HCT116 (cell line): ENCODE results near the gene TSSK2. TPM values are rescaled to one million over a fixed set of nuclear protein-coding genes. Genes with fewer than 3 reads are reported as not detected.

ENCODE experiments used
- ATAC-seq: fragments of 200-7000 bp; cut with Tn5 transposase; 2 replicates; pipeline ENCODE4 v1.9.1; 2020; ENCODE audit warnings: mild to moderate bottlenecking, moderate library complexity
- BruUV-seq: library from RNA; stranded (reverse); fragments of 400-500 nt; replicated peaks from 2 replicates; lab custom pipeline; 2021; lab: Mats Ljungman, UMichigan
- CTCF ChIA-PET: fragments of 300-600 bp; sonication (Branson Sonifier 250); formaldehyde crosslinking; loops from one replicate; lab custom pipeline; 2021; ENCODE audit warnings: antibody characterized with exemption; lab: Charles Lee
- POLR2A ChIA-PET: fragments of 300-600, 350-600 bp; sonication (Branson Sonifier 250); formaldehyde crosslinking; loops from one replicate; lab custom pipeline; 2021; ENCODE audit warnings: antibody characterized with exemption; lab: Charles Lee
- RAD21 ChIA-PET, 2 experiments: fragments of 300-600 bp; sonication (Branson Sonifier 250); formaldehyde crosslinking; loops; one replicate each; lab custom pipeline; 2023; ENCODE audit warnings: low total read pairs in 2 of 2; ENCODE audit not compliant: uncharacterized antibody in 2 of 2, unreplicated experiment in 2 of 2, low non-redundant PET in 1 of 2; lab: Charles Lee
- DNase-seq: peaks from one replicate; pipeline ENCODE4 v3.0.0-alpha.2; 2010; ENCODE audit warnings: low read depth, low spot score
- H2AFZ ChIP-seq: fragments of 200-600 bp; shearing (Covaris generic), sonication (generic); 2 replicates; pipeline ENCODE4 v1.6.1; 2017; ENCODE audit warnings: low read depth, mixed run types, mixed read lengths, antibody characterized with exemption, low read length; ENCODE audit not compliant: poor library complexity, severe bottlenecking
- H3K27ac ChIP-seq: 2 replicates; pipeline ENCODE4 v1.5.1; 2012; ENCODE audit warnings: low read depth, low read length
- H3K27me3 ChIP-seq: fragments of 200-600 bp; sonication (generic); 2 replicates; pipeline ENCODE4 v1.6.1; 2016; ENCODE audit warnings: mixed run types, low read length, mixed read lengths; ENCODE audit not compliant: insufficient read depth
- H3K36me3 ChIP-seq, 2 experiments: fragments of 200-500 bp in 1 of 2; fragments of 200-600 bp in 1 of 2; sonication (Bioruptor generic) in 1 of 2; sonication (generic) in 1 of 2; 2 replicates each; pipeline versions ENCODE4 v1.5.1 to v1.6.1; 2014 to 2016; ENCODE audit warnings: low read length in 2 of 2, inconsistent platforms in 1 of 2, mixed read lengths in 1 of 2, mixed run types in 1 of 2; ENCODE audit not compliant: insufficient read depth in 2 of 2, control insufficient read depth in 1 of 2
- H3K4me1 ChIP-seq, 2 experiments: fragments of 200-600 bp in 1 of 2; sonication (generic) in 1 of 2; 2 replicates each; pipeline versions ENCODE4 v1.5.1 to v1.6.1; 2012 to 2017; ENCODE audit warnings: low read length in 2 of 2, inconsistent platforms in 1 of 2, mild to moderate bottlenecking in 1 of 2, mixed read lengths in 1 of 2, mixed run types in 1 of 2, moderate library complexity in 1 of 2; ENCODE audit not compliant: insufficient read depth in 2 of 2, control insufficient read depth in 1 of 2
- H3K4me2 ChIP-seq: fragments of 200-600 bp; sonication (generic); 2 replicates; pipeline ENCODE4 v1.6.1; 2017; ENCODE audit warnings: mixed run types, low read length, mixed read lengths
- H3K4me3 ChIP-seq, 2 experiments: fragments of 200-600 bp in 1 of 2; sonication (generic) in 1 of 2; replicated peaks in 1 of 2; 2 replicates each; pipeline ENCODE4 v1.5.1; 2011 to 2016; ENCODE audit warnings: low read length in 2 of 2, control low read depth in 1 of 2, low read depth in 1 of 2, mild to moderate bottlenecking in 1 of 2, mixed read lengths in 1 of 2, mixed run types in 1 of 2
- H3K79me2 ChIP-seq: fragments of 200-600 bp; sonication (generic); 2 replicates; pipeline ENCODE4 v1.6.1; 2017; ENCODE audit warnings: mild to moderate bottlenecking, mixed run types, low read length, moderate library complexity, mixed read lengths; ENCODE audit not compliant: insufficient read depth
- H3K9ac ChIP-seq: fragments of 200-600 bp; sonication (generic); 2 replicates; pipeline ENCODE4 v1.6.1; 2016; ENCODE audit warnings: low read length, mixed read lengths
- H3K9me2 ChIP-seq: fragments of 200-600 bp; sonication (generic), shearing (Covaris generic); 2 replicates; pipeline ENCODE4 v1.6.1; 2017; ENCODE audit warnings: mixed run types, mild to moderate bottlenecking, moderate library complexity; ENCODE audit not compliant: insufficient read depth
- H3K9me3 ChIP-seq, 2 experiments: fragments of 200-500 bp in 1 of 2; fragments of 200-600 bp in 1 of 2; sonication (Bioruptor generic) in 1 of 2; sonication (generic) in 1 of 2; 2 replicates each; pipeline ENCODE4 v1.6.1; 2014 to 2017; ENCODE audit warnings: low read length in 2 of 2, mixed read lengths in 2 of 2, inconsistent platforms in 1 of 2, low read depth in 1 of 2, mild to moderate bottlenecking in 1 of 2, mixed run types in 1 of 2, moderate library complexity in 1 of 2; ENCODE audit not compliant: control insufficient read depth in 1 of 2, insufficient read depth in 1 of 2
- H4K20me1 ChIP-seq: fragments of 200-600 bp; sonication (generic), shearing (Covaris generic); 2 replicates; pipeline ENCODE4 v1.6.1; 2017; ENCODE audit warnings: mixed run types, mild to moderate bottlenecking, moderate library complexity; ENCODE audit not compliant: insufficient read depth
- CBX3 ChIP-seq: IDR thresholded peaks from 2 replicates; pipeline ENCODE4 v1.6.1; 2012; ENCODE audit warnings: low read depth
- CEBPB ChIP-seq: IDR thresholded peaks from 2 replicates; pipeline ENCODE4 v1.6.1; 2012; ENCODE audit warnings: low read depth
- EGR1 ChIP-seq: IDR thresholded peaks from 2 replicates; pipeline ENCODE4 v1.6.1; 2012; ENCODE audit warnings: low read depth
- ELF1 ChIP-seq: IDR thresholded peaks from 2 replicates; pipeline ENCODE4 v1.6.1; 2012; ENCODE audit warnings: low read depth, borderline replicate concordance
- EZH2 ChIP-seq: fragments of 200-600 bp; sonication (generic); IDR thresholded peaks from 2 replicates; pipeline ENCODE4 v1.6.1; 2017; ENCODE audit warnings: antibody characterized with exemption, mixed run types
- JUND ChIP-seq: IDR thresholded peaks from 2 replicates; pipeline ENCODE4 v1.6.1; 2012
- MAX ChIP-seq: IDR thresholded peaks from 2 replicates; pipeline ENCODE4 v1.6.1; 2012
- POLR2A ChIP-seq: IDR thresholded peaks from 2 replicates; pipeline ENCODE4 v1.7.0; 2011; ENCODE audit warnings: borderline replicate concordance; ENCODE audit not compliant: insufficient read depth, insufficient read length; ENCODE audit errors: extremely low read depth
- POLR2AphosphoS5 ChIP-seq: IDR thresholded peaks from 2 replicates; pipeline ENCODE4 v1.6.1; 2011; ENCODE audit warnings: mild to moderate bottlenecking, low read depth, low read length, moderate library complexity
- RAD21 ChIP-seq: IDR thresholded peaks from 2 replicates; pipeline ENCODE4 v1.6.1; 2012; ENCODE audit warnings: low read depth, mild to moderate bottlenecking
- SRF ChIP-seq: IDR thresholded peaks from 2 replicates; pipeline ENCODE4 v1.6.1; 2012; ENCODE audit warnings: low read depth
- TCF7L2 ChIP-seq: IDR thresholded peaks from 2 replicates; pipeline ENCODE4 v1.7.0; 2011; ENCODE audit warnings: borderline replicate concordance, inconsistent platforms; ENCODE audit not compliant: insufficient read depth, insufficient read length; ENCODE audit errors: extremely low read depth
- YY1 ChIP-seq: IDR thresholded peaks from 2 replicates; pipeline ENCODE4 v1.6.1; 2011; ENCODE audit warnings: low read length, low read depth, moderate library complexity, mild to moderate bottlenecking; ENCODE audit not compliant: insufficient replicate concordance; ENCODE audit errors: extremely low read depth
- ZFX ChIP-seq: fragments of 450-650 bp; IDR thresholded peaks from 2 replicates; pipeline ENCODE4 v1.6.1; 2017
- intact Hi-C: fragments of 100-400 bp; cut with micrococcal nuclease; formaldehyde crosslinking; loops from 2 replicates; pipeline ENCODE4 v1.10.0; 2022
- total RNA-seq: library from RNA; stranded (reverse); gene quantifications from one replicate; pipeline ENCODE4 v1.2.1, GENCODE V29; 2021; ENCODE audit not compliant: unreplicated experiment
- TF ChIP-seq, protein P1 (sequence below), 3 experiments: fragments of 200-600 bp in 1 of 3; sonication (generic) in 1 of 3; IDR thresholded peaks in 2 of 3; conservative IDR thresholded peaks in 1 of 3; 2 replicates each; pipeline ENCODE4 v1.5.1; 2012 to 2017; ENCODE audit warnings: low read depth in 2 of 3, low read length in 2 of 3, antibody characterized with exemption in 1 of 3, borderline replicate concordance in 1 of 3, control low read depth in 1 of 3, mild to moderate bottlenecking in 1 of 3, mixed read lengths in 1 of 3, mixed run types in 1 of 3, moderate library complexity in 1 of 3; ENCODE audit not compliant: insufficient read depth in 1 of 3
- TF ChIP-seq, protein P2 (sequence below): IDR thresholded peaks from 2 replicates; pipeline ENCODE4 v1.6.1; 2012
- TF ChIP-seq, protein P3 (sequence below): IDR thresholded peaks from 2 replicates; pipeline ENCODE4 v1.6.1; 2011; ENCODE audit warnings: mild to moderate bottlenecking, low read length, moderate library complexity; ENCODE audit not compliant: insufficient replicate concordance; ENCODE audit errors: extremely low read depth

Gene TSSK2
- total RNA-seq, 1 experiment from 2014 or later, result not detected

DNA sequence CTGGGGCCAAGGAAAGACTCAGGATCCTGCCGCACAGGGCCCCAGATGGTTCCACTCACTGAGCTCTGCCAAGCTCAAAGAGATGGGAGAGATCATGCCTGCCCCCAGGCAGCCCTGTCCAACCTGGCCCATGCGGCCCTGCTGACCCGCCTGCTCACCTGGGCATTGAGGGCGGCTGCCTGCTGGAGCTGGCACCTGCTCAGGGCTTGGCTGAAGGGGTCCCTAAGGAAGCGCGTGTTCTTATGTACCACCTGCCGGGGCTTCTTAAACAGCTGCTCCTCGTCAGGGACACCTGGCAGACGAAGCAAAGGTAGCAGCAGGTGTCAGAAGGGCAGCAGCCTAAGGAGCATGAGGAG lies 7.9 kb downstream of the TSSK2 start (continued):
- TF ChIP-seq CEBPB, result no peak
- TF ChIP-seq, protein P1, sequence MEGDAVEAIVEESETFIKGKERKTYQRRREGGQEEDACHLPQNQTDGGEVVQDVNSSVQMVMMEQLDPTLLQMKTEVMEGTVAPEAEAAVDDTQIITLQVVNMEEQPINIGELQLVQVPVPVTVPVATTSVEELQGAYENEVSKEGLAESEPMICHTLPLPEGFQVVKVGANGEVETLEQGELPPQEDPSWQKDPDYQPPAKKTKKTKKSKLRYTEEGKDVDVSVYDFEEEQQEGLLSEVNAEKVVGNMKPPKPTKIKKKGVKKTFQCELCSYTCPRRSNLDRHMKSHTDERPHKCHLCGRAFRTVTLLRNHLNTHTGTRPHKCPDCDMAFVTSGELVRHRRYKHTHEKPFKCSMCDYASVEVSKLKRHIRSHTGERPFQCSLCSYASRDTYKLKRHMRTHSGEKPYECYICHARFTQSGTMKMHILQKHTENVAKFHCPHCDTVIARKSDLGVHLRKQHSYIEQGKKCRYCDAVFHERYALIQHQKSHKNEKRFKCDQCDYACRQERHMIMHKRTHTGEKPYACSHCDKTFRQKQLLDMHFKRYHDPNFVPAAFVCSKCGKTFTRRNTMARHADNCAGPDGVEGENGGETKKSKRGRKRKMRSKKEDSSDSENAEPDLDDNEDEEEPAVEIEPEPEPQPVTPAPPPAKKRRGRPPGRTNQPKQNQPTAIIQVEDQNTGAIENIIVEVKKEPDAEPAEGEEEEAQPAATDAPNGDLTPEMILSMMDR (IDR thresholded peaks at IDR 0.05 in 2 of 3, conservative IDR thresholded peaks at IDR 0.05 in 1 of 3; ENCODE audit: borderline replicate concordance in 1 of 3, insufficient read depth in 1 of 3, low read depth in 2 of 3, low read length in 2 of 3), result no peak
- TF ChIP-seq SRF, result no peak
- no peak for TF ChIP-seq EZH2
- no peak for TF ChIP-seq RAD21
- no peak for TF ChIP-seq JUND
- no peak for TF ChIP-seq TCF7L2

DNA sequence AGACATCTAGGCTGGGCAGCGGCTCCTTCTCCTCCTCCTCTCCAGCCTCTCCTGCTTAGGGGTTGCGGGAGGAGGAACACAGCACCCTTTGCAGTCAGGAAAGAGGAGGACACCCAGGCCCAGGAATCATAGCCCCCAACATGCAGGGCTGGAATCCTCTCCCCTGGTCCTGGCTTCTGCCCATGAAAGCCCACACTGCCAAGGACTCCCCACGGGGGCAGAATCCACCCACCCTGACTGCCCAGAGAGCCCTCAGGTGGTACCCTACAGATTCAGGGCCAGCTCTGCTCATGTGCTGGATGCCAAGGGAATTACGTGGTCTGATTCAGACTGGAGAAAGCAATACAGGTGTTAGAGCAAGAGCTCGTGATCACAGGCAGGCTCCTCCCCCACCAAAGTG lies 8.9 kb downstream of the TSSK2 start:
- no peaks in the 10 kb centered on the region for H3K9me2 ChIP-seq
- peaks cover 35 to 37% of the 10 kb centered on the region in 2 experiments; a peak in 3 of 4 replicates for H3K36me3 ChIP-seq
- ATAC-seq (no peak), DNase-seq (no peak)
- no TSS peak for BruUV-seq
- H3K9me3 ChIP-seq, result no peaks in the 10 kb centered on the region
- ChIA-PET POLR2A (no interaction called here), CTCF (no interaction called here), RAD21 (no interaction called here)
- no peak overlapping the region for H3K4me2 ChIP-seq
- intact Hi-C loops, result loop anchor here (10.0 kb wide), 1 partner anchor 335 kb away; the partner anchor contains the start of genes CDC45 and UFD1
- H2AFZ ChIP-seq, result no peak overlapping the region
- peaks cover 22% of the 10 kb centered on the region for H3K79me2 ChIP-seq
- H3K9ac ChIP-seq, result no peak overlapping the region
- H3K27ac ChIP-seq, result no peak overlapping the region
- H3K27me3 ChIP-seq, result no peaks in the 10 kb centered on the region
- TF ChIP-seq RAD21 (no peak), SRF (no peak), POLR2A (no peak), CEBPB (no peak), TCF7L2 (no peak), MAX (no peak), CBX3 (no peak), EGR1 (no peak), YY1 (no peak), POLR2AphosphoS5 (no peak), ELF1 (no peak), ZFX (no peak)
- TF ChIP-seq, protein P2, sequence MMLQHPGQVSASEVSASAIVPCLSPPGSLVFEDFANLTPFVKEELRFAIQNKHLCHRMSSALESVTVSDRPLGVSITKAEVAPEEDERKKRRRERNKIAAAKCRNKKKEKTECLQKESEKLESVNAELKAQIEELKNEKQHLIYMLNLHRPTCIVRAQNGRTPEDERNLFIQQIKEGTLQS, result no peak
- TF ChIP-seq, protein P3, sequence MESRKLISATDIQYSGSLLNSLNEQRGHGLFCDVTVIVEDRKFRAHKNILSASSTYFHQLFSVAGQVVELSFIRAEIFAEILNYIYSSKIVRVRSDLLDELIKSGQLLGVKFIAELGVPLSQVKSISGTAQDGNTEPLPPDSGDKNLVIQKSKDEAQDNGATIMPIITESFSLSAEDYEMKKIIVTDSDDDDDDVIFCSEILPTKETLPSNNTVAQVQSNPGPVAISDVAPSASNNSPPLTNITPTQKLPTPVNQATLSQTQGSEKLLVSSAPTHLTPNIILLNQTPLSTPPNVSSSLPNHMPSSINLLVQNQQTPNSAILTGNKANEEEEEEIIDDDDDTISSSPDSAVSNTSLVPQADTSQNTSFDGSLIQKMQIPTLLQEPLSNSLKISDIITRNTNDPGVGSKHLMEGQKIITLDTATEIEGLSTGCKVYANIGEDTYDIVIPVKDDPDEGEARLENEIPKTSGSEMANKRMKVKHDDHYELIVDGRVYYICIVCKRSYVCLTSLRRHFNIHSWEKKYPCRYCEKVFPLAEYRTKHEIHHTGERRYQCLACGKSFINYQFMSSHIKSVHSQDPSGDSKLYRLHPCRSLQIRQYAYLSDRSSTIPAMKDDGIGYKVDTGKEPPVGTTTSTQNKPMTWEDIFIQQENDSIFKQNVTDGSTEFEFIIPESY, result no peak
- H4K20me1 ChIP-seq, result no peaks in the 10 kb centered on the region
- peaks cover 3 to 10% of the 10 kb centered on the region in 2 experiments for H3K4me1 ChIP-seq
- H3K4me3 ChIP-seq, result no peak overlapping the region
